ENCODE data around the gene LATS2.

The LATS2 gene

GRCh38 chr13:21048901-21049698, 12.3 kb downstream of the LATS2 start:
- H3K4me3 ChIP-seq (ENCODE audit: low read length), result no peak overlapping the region
- TF ChIP-seq, protein P1, sequence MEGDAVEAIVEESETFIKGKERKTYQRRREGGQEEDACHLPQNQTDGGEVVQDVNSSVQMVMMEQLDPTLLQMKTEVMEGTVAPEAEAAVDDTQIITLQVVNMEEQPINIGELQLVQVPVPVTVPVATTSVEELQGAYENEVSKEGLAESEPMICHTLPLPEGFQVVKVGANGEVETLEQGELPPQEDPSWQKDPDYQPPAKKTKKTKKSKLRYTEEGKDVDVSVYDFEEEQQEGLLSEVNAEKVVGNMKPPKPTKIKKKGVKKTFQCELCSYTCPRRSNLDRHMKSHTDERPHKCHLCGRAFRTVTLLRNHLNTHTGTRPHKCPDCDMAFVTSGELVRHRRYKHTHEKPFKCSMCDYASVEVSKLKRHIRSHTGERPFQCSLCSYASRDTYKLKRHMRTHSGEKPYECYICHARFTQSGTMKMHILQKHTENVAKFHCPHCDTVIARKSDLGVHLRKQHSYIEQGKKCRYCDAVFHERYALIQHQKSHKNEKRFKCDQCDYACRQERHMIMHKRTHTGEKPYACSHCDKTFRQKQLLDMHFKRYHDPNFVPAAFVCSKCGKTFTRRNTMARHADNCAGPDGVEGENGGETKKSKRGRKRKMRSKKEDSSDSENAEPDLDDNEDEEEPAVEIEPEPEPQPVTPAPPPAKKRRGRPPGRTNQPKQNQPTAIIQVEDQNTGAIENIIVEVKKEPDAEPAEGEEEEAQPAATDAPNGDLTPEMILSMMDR (conservative IDR thresholded peaks at IDR 0.05; ENCODE audit: low read length), result no peak
- no peak for DNase-seq (ENCODE audit: low read depth)

- no peak overlapping the region for H3K4me3 ChIP-seq (ENCODE audit: low read length)
- TF ChIP-seq, protein P1 (conservative IDR thresholded peaks at IDR 0.05; ENCODE audit: low read length), result no peak
- DNase-seq (ENCODE audit: low read depth), result peak; percentile 41
Measured at GRCh38 chr13:21047591-21048282, 13.6 kb downstream of the LATS2 start.

GRCh38 chr13:21047087-21047486, 14.3 kb downstream of the LATS2 start:
- no peak for DNase-seq (ENCODE audit: low read depth)
- H3K4me3 ChIP-seq (ENCODE audit: low read length), result no peak overlapping the region
- TF ChIP-seq, protein P1 (conservative IDR thresholded peaks at IDR 0.05; ENCODE audit: low read length), result no peak

DNA sequence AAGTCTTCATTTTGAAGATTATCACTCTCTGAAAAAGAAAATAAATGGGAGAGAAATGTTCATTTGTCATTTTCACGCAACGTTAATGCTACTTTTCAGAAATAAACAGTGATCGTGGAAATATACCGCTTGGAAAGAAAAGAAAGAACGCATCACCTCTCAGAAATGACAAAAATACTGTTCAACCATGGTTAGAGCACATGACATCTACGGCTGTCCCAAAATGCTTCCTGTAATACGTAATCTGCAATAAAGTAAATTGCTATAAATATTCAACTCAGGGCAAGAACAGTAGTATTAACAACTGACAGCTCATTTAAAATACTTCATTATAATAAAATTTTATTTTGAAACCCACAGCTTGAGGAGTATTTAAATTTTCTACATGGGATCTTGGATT, 15.2 kb downstream of the LATS2 start:
- DNase-seq (ENCODE audit: low read depth), result no peak
- TF ChIP-seq, protein P1 (conservative IDR thresholded peaks at IDR 0.05; ENCODE audit: low read length), result no peak
- no peak overlapping the region for H3K4me3 ChIP-seq (ENCODE audit: low read length)

GRCh38 chr13:21045100-21045499, 16.3 kb downstream of the LATS2 start:
- TF ChIP-seq, protein P1 (conservative IDR thresholded peaks at IDR 0.05; ENCODE audit: low read length), result no peak
- DNase-seq (ENCODE audit: low read depth), result no peak

DNA sequence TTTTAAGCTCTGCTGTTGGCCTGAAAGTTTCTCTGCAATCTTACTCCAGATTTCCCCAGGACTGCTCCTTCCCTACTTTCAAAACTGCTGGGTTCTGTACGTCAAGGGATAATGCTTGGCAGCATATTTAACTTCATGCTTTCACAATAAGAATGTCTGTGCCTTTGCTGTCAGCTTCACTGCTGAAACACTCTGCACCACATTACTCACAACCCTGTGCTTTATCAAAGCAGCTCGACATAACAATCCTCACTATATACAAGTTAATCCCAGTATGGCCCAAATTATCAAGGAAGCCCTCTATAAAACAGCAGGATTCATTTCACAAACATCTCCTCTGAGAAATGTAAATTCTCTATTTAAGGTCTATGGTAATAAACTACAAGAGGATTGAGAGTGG, 17.5 kb downstream of the LATS2 start:
- peak; percentile 87 for DNase-seq (ENCODE audit: low read depth)
- H3K4me3 ChIP-seq (ENCODE audit: low read length), result no peak overlapping the region
- TF ChIP-seq, protein P1 (conservative IDR thresholded peaks at IDR 0.05; ENCODE audit: low read length), result no peak

More at GRCh38 chr13:21045100-21045499, 16.3 kb downstream of the LATS2 start:
- H3K4me3 ChIP-seq (ENCODE audit: low read length), result no peak overlapping the region
